Stimulated activated CD8-positive, alpha-beta memory T cell treated with anti-CD3 and anti-CD28 coated beads, Interleukin-12 subunit alpha, Interleukin-12 subunit beta, amount 100 ng/mL, for 1 hour (primary cell): ENCODE results near the gene MEMO1.
"Not testable (repeated sequence)": the region's sequence is repeated elsewhere in the genome, so short reads cannot be mapped to it uniquely, and the experiment has no call there.

ENCODE experiments used
- DNase-seq: peaks from one replicate; pipeline ENCODE4 v3.0.0-alpha.2; 2020; ENCODE audit warnings: low read depth

Gene MEMO1

DNA sequence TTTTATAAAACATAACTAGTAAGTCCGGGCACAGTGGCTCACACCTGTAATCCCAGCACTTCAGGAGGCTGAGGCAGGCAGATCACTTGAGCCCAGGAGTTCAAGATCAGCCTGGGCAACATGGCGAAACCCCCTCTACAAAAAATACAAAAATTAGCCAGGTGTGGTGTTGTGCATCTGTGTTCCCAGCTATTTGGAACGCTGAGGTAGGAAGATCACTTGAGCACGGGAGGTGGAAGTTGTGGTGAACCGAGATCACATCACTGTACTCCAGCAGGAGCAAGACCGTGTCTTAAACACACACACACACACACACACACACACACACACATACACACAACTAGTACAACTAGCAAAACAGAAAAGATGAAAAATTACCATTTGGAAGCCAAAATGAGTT, 103.3 kb downstream of the MEMO1 start:
- DNase-seq: not testable (repeated sequence)

DNA sequence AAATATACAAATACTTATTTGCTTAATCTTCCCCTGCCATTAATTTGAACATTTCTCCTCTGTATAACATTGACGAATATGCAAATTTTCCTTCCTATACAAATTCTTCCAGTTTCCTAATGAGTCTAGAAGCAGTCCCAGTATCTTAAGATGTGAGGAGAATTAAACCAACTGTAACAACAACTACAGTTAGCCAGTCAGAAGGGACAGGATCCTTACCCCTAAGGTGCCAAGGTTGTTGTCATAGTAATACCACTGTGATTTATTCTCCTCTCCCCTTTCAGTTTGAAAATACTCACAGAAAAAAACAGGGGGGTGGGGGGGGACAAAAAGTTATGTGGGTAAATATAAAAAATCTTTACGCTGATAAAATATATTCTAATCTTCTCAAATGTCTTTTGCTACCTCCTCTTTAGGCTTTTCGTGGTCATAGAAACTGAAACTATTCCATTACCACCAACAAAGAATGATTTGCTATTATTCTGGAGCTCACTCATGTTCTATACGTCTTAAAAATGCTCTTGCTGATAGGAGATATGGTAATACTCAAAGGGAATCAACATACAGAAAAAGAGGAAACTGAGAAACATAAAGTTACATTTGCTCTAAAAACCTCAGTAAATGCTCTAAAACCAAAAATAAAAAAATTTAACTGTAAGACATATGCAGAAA, 107.6 kb downstream of the MEMO1 start:
- no peak for DNase-seq

DNA sequence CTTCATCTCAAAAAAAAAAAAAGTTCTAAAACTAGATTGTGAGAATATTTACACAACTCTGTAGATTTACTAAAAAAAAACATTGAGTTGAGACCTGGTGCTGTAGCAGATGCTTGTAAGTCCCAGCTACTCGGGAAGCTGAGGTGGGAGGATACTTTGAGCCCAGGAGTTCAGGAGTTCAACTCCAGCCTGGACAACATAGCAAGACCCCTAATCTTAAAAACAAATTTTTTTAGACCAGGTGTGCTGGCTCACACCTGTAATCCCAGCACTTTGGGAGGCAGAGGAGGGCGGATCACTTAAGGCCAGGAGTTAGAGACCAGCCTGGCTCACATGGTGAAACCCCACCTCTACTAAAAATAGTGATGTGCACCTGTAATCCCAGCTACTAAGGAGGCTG, 108.9 kb downstream of the MEMO1 start:
- no peak for DNase-seq

DNA sequence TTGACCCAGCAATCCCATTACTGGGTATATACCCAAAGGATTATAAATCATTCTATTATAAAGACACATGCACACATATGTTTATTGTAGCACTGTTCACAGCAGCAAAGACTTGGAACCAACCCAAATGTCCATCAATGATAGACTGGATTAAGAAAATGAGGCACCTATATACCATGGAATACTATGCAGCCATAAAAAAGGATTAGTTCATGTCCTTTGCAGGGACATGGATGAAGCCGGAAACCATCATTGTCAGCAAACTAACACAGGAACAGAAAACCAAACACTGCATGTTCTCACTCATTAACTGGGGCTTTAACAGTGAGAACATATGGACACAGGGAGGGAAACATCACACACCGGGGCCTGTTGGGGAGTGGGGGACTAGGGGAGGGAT, 110.7 kb downstream of the MEMO1 start:
- DNase-seq: not testable (repeated sequence)

DNA sequence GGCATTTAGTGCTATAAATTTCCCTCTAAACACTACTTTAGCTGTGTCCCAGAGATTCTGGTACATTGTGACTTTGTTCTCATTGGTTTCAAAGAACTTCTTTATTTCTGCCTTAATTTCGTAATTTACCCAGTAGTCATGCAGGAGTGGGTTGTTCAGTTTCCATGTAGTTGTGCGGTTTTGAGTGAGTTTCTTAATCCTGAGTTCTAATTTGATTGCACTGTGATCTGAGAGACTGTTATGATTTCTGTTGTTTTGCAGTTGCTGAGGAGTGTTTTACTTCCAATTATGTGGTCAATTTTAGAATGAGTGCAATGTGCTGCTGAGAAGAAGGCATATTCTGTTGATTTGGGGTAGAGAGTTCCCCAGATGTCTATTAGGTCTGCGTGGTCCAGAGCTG, 112.5 kb downstream of the MEMO1 start:
- not testable (repeated sequence) for DNase-seq

DNA sequence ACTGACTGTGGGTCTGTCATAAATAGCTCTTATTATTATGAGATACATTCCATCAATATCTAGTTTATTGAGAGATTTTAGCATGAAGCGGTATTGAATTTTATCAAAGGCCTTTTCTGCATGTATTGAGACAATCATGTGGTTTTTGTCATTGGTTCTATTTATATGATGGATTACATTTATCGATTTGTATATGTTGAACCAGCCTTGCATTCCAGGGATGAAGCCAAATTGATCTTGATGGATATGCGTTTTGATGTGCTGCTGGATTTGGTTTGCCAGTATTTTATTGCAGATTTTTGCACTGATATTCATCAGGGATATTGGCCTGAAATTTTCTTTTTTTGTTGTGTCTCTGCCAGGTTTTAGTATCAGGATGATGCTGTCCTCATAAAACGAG, 113.5 kb downstream of the MEMO1 start:
- DNase-seq: not testable (repeated sequence)

DNA sequence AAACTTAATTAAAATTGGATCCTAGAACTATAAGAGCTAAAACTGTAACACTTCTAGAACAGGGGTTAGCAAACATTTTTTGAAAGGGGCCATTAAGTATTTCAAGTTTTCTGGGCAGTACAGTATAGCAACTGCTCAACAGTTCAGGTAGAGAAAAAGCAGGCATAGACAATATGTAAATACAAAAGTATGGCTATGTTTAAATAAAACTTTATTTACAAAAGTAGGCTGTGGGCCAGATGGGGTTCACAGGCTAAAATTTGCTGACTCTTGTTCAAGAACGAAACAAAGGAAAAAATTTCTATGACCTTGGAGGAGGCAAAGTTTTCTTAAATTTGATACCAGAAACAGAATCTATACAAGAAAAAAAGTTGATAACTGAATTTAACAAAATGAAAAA, 114.5 kb downstream of the MEMO1 start:
- DNase-seq: no peak

DNA sequence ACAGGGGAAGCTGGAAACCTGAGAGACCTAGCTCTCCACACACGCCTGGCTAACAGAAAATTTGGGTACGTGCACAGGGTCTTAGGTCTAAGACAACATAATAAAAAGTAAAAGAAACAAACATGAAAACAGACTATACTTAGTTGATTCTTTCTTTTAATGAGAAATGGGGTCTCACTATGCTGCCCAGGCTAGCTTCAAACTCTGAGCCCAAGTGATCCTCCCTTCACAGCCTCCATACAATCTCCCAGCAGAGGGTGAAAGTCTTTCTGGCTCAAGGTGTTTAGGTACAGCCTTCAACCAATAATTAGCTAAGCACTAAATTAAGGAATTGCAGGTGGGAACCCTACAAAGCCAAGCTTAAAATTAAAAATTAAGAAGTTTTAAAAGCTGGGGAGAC, 116.2 kb downstream of the MEMO1 start:
- DNase-seq: no peak

DNA sequence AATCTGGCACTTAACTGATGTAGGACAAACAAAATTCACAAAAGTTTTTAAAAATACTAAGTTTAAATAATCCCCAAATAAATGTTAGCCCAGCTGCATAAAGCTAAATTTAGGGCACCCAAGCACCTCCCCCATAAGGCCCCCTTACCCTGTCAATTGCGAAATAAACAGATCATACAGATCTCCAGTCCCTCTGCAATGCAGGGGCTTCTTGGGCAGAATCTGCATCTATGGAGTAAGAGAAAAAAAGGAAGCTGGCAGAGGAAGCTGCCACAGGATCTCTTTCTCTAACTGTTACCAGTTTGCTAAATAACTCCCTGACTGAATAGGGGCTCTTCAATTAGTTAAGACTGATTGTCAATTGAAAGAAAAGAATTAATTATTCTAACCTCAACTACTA, 117.7 kb downstream of the MEMO1 start:
- no peak for DNase-seq

DNA sequence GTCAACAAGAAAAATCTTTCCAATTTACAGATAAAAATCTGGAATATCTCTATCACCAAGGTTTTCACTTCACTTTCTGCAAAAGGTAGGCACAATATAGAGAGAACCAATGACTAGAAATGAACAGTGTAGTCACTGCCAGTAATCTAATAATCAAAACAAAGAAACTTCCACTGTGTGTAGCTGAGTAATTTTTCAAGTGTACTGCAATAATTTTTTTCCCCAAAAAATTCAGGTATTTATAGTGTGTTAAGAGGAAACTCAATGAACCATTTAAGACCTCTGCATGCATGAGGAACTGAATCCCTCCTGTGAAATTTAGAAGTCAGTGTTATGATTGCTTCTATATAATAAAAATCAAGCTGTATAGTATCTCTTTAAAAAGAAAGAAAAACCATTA, 121.8 kb downstream of the MEMO1 start:
- no peak for DNase-seq

DNA sequence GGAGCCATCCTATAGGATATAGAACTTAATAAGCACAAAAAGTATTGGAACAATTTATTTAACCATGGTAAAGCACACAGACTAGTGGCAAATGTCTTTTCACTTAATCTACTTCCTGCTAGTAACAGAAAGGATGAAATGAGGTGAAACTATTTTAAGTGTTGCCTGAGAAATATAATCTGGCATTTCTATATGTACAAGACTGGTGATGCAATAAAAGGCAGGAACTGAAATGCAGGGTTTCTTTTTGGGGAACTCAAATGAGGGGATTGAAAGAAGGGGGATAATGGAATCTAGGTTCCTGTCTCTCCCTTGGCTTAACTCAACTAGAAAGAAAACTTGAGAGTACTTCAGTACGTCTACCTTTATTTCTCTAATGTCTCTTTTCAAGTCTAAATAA, 122.3 kb downstream of the MEMO1 start:
- no peak for DNase-seq

DNA sequence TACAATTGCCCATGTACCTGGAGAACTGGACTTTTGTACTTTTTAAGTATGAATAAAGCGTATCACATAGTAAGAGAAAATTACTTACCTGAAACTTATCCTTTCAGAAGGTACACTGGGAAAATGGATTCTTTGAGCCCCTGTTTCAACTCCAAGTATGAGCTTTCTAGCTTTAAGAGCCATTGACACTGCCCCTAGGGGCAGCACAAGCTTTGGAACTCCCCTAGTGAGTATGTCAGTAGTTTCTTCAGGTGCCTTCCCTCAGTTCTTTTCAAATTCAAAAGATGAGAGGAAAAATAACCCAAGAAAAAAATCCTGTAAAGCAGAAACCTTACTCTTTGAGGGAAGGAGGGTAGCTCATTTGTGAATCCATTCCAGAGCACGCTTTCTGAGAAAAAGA, 124.1 kb downstream of the MEMO1 start:
- DNase-seq: no peak

DNA sequence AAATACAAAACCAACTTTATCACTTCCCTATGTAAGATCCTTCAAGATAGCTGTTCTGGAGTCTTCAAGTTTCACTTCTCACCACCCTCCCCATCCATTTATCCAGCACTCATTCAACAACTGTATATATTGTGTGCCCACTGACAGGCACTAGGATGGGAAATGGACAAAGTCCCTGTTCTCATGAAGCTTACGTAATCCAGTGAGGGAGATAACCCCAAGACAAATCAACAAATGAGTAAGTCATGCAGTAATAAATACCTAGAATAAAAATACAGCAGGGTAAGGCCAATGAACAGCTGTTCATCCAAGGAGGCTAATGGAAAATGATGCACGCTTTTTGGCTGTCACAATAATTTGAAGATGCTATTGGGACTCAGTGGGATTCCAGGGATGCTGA, 133.8 kb downstream of the MEMO1 start:
- no peak for DNase-seq

DNA sequence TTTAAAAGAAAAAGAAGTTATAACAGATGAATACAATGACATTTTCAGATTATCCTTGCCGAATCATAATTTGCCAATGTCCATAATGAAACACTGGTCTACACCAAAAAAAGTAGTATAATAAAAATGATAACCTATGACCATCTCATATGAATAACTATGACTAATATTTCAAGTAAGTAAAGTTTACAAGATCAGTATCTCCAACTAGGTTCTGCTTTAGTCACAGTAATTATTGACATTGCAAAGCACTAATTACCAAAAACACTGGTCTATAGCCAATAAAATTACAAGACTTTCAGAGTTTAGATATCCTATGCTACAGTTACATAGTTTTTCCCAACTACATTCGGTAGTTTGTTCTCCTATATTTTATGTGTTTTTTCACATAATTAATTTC, 136.7 kb downstream of the MEMO1 start:
- DNase-seq: no peak

DNA sequence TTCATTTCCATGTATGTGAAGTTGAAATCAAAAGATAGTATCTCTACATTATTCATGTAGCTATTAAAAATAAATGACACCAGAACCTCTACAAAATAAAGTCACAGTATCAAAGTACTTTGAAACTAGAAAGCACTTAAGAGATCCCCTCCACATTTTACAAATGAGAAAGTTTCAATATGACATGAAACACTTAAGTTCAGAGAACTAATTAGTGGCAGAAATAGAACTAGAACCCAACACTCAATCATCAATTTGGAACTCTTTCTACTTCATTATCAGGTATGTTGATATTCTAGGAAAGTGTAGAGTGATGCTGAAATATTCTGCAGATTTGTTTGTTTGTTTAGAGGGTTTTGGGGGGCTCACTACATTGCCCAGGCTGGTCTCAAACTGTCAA, 145.6 kb downstream of the MEMO1 start:
- no peak for DNase-seq

DNA sequence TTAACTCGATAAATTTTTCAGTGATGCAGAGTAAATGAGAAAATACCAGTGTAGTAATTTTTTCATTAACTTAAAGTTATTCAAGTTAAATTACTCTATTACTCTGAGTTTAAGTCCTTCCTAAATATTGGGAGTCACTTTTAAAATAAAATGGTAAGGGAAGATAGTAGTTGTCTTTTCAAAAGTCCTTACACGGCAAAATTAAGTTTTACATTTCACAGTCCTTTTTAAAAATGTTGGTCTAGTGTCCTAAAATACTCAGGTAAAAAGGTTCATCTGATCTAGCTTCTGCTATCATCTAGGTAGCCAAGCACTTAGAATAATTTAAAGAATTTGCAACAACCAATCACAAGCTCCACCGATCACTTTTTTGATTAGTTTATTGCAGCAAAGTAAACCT, 146.9 kb downstream of the MEMO1 start:
- DNase-seq: no peak

DNA sequence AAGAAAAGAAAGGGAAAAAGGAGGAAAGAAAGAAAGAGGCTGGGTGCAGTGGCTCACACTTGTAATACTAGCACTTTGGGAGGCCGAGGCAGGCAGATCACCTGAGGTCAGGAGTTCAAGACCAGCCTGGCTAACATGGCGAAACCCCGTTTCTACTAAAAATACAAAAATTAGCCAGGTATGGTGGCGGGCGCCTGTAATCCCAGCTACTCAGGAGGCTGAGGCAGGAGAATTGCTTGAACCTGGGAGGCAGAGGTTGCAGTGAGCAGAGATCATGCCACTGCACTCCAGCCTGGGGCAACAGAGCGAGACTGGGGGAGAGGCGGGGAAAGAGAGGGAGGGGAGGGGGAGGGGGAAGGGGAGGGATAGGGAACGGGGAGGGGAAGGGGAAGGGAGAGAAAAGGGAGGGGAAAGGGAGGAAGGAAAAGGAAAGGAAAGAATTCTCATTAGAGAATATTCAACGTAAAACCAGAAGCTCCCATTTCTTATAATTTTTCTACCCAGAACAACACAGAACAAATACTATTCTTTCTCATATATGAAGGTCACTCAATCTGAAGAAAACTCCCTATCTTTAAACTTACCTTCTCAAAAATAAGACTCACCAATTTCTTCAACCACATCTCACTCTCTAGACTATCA, 147.7 kb downstream of the MEMO1 start:
- not testable (repeated sequence) for DNase-seq

DNA sequence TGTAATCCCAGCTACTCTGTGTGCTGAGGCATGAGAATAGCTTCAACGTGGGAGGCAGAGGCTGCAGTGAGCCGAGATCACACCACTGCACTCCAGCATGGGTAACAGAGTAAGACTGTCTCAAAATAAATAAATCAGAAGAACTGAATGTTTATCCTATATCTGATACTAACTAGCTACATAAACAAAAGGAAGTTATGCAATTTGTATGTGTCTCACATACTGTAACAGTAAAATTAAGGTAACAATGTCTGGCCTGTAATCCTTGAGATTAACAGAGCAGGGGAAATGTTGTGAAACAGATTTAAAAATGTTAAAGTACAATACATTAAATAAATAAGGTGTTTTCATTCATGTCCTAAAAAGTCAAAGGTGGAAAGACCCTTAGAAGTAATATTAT, 150.8 kb downstream of the MEMO1 start:
- no peak for DNase-seq

DNA sequence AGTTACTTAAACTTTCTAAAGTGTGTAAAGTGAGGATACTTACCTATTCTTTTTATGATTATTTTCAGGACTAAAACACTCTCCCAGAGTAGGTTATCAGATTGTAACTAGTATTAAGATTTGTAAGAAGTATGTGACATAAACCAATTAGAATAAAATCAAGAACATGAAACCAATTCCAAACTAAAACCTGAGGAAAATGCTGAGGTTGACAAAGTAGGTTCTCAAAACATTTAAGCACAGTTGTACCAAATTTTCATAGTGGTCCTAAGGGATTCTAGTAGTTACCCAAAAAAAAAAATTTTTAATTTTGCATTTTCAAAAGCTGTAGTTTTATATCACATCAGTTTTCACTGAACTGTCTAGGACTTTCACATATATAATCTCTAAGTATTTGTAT, 157.3 kb downstream of the MEMO1 start:
- DNase-seq: no peak

DNA sequence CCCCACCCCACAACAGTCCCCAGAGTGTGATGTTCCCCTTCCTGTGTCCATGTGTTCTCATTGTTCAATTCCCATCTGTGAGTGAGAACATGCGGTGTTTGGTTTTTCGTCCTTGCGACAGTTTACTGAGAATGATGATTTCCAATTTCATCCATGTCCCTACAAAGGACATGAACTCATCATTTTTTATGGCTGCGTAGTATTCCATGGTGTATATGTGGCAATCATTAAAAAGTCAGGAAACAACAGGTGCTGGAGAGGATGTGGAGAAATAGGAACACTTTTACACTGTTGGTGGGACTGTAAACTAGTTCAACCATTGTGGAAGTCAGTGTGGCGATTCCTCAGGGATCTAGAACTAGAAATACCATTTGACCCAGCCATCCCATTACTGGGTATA, 168.7 kb downstream of the MEMO1 start:
- not testable (repeated sequence) for DNase-seq

DNA sequence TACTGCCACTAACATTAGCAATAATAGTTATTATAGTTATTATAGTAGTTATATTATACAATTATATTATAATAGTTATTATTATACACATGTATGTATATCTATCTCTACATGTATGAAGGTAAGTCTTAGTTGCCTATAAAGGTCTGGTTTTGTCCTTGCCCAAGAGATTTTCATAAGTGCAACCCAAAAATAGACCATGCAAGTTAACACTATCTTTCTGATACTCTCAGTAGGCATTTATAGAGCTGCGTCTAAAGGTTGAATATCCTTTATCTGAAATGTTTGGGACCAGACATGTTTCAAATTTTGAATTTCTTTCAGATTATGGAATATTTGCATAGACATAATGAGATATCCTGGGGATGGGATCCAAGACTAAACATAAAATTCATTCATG, 175.4 kb downstream of the MEMO1 start:
- DNase-seq: no peak

DNA sequence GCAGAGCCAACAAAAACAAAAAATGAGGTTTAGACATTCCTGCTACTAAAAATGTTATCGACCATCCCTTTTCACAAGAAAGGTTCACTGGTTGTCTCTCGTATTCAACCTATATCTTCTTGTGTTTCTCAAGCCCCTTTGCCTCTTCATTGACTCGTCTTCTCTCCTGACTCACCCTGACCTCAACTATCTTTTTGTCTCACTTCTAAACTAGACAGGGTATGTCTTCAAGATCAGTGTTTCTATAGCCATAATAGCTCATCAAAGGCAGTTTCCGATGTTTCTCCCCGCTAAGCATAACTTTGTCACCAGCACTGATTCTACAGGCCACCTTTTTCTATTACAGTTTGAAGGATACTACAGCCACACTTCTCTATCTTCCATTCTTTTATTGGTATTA, 178.4 kb downstream of the MEMO1 start:
- no peak for DNase-seq

DNA sequence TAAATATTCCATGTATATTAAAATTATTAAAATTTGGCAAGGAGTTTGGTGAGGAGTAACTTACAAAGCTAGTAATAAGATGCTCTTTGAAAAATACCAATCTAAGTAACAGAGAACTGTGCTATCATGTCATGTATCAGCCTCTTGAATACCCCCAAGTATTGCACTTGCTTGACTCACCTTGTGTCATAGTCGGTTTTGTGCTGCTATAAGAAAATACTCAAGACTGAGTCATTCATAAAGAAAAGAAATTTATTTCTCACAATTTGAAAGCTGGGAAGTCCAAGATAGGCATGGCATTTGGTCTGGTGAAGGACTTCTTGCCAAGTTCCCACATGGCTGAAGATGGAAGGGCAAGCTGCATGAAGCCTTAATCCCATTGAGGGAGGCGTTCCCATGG, 179.2 kb downstream of the MEMO1 start:
- DNase-seq: no peak

DNA sequence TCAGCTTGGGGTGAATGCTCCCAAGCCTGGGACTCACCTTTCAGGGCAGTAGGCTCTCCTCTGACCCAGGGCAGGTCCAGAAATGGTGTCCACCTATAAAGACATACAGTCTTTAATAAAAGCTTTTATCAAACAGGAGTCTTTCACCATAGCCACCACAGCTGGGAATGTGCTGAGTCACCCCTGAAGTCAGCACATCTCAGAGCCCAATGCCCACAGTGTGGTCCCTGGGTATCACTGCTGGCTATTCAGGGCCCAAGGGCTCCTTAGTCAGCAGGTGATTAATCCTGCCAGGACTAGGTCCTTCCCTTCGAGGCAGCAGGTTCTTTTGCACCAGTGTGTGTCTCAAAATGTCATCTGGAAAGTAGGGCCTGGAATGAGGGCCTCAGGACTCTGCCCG, 181.9 kb downstream of the MEMO1 start:
- no peak for DNase-seq
